CD4-positive, alpha-beta T cell treated with Interleukin-12 subunit alpha and Interleukin-12 subunit beta, for 1 hour (primary cell): ENCODE measurements around the gene DUSP10.

Source experiments
- DNase-seq: peaks from one replicate; pipeline ENCODE4 v3.0.0-alpha.2; 2020

Gene DUSP10

DNA sequence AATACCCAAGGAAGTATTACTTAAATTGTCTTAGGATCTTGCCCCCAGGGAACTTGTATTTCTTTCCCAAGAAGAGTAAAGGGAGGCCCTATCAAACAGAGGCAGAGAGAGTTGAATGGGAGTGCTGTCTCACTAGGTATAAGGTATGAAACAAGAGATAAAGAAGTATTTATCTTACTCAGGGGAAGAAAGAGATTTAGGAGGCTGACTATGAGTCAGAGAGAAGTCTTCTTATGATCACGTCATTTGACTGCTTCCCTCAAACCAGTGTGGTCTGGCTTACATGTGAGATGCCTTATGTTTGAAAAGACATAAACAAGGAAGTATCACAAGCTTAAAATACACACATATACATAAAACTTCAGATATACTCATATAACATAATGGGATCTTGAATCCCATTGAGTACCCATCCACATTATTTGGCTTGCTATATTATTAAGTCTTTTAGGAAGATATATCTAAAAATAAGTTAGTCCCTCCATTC, 29.6 kb downstream of the DUSP10 start:
- DNase-seq, result peak; percentile 70

DNA sequence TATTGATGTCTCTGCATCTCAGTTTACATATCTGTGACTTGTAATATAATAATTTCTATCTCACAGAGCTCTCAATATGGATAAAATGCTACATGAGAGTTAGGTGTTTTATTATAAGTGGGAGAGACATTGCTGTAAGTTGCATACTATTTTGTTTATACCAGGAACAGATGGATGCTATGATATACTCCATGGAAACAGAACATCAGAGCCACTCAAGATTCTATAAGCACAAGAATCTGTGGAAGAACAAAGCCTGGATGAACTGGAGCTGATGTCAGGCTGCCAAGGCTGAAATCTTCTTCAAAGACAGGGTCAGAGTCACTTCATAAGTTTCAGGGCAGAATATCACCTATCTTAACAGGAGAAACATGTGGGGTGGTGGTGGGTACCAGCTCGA, 30.2 kb downstream of the DUSP10 start:
- DNase-seq, result no peak

DNA sequence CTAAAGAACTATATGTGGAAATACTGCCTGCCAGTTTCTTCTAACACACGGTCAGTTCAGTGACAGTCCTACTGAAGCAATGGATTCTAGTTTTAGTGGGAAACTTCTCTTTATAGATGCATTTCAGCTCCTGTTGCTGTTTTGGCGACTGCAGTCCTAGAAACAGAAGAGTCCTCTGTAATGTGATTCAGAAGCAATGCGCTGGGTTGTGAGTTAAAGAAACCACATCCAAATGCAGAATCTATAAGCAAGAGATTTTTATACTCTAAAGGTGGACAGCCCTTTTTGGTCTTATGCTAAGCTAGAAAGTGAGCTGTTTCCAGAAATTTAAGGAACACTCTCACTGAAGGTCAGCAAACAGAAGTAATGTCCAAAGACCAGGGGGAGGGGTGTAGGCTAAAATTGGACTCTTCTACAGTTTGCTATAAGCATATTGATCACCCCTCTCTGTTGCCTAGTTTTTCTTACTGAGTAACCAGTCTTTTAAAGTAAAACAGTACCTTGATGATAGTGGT, 30.8 kb downstream of the DUSP10 start:
- no peak for DNase-seq

DNA sequence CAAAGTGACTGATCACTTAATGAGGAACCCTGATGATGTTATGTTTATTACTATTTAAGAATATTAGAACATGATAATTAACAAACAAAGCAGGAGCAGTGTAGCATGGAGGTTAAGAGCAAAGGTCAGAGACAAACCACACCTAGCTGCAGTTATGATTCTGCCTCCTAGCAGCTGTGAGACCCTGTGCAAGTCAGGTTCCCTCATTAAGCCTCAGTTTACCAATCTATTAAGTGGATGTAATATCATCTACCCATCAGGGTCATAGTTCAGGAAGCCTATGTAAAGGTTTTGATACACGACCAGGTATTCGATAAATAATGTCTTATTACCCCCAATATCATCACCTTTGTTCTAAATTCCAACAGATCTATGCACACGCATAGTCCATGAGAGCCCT, 32.0 kb downstream of the DUSP10 start:
- DNase-seq, result no peak

DNA sequence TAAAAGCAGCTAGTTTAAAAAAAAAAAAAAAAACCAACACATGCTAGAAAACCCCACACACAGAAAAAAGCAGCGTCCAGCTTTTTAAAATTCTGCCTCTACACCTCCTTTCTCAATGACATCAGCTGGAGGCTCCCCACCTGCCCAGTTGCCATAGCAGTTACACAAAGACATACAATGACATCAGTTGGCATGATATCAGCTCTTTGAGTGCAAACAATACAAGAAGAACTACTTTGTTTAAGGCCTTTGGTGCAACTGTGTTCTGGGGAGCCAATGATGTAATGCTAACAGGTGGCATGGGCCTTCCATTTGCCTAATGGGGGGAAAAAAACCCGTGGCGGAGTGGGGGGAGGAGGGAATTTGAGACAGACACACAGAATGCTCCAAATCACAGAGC, 32.9 kb downstream of the DUSP10 start:
- DNase-seq, result peak; percentile 79

DNA sequence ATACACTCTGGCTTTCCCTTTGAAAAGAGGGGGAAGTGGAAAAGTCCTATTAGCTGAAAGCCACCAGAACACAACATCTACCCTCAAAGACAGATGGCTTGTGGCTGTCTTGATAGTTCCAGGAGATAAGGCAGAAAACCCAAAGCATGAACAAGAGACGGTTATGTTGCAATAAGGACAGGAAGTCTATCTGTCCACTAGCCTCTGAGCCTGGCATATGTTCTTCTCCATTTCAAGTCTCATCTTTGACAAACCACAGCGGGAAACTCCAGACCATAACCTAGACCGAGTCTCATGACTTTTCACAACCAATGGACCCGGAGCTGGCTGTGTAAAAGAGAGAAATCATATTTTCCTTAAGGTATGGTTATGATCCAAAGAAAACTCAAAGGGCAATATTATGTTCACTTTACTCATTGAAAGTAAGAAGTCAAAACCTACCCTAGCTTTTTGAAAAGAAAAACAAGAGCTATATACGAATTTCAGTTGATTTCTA, 33.8 kb downstream of the DUSP10 start:
- DNase-seq, result peak; percentile 78

DNA sequence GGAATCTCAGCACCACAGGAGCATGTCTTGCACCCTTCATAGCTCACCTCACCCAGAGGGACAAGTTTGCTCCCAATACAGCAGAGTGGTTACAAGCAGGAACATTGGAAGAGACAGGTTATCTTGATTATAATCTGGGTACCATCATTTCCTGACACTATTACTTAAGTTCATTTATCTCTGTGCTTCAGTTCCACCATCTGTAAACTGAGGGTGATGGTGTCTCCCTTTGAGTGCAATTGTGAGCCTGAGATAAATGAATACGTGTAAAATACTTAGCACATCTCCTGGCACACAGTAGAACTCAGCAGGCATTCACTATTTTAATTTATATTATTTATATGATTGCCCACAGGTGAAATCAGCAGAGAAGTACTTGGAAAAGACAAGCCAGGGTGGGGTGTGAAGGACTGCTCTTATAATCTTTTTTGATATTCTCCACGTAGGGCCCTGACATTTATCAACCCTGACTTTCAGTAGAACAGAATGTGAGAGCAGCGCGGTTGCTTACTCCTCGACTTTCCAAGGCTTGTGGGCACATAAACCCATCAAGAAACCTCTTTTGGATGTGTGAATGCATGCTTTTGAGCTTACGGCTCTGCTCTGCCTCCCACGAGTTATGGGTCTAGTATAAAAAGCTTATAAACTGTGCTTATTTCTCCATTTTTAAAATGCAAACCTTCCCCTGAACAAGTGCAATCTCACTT, 34.9 kb downstream of the DUSP10 start:
- DNase-seq, result no peak

DNA sequence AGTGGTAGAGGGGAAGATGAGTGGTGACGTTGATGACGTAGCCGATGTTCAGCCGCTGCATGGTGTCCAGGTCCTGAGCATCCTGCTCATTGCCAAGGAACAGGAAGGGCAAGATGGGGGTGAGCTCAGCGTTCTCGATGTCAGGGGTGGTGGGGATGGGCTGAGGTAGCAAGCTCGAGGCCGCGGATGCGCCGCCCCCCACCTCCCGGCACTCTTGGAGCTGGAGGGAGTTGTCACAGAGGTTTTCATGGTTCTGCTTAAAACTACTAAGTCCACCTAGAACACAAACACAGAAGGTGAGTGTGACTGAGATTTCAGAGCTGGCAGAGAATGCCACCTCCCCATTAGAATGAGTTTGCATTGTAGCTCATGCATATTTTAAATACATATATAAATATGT, 35.7 kb downstream of the DUSP10 start:
- no peak for DNase-seq

DNA sequence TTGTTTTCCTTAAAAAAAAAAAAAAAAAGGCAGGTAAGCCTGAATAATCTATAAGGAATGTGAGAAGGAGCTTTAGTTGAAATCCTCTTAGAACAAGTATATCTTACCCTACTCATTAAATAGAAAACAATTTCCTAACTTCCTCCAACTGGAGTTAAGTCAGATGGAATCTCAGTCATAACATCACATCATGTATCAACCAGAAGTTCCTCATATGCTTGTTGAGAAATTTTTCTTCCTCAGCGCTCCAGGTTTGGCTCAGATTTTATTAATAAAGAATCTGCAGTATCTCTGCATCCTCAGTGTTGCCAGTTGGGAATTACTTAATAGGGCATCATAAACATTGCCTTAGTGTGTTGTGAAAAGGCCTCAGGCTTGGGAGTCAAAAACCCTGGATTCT, 37.6 kb downstream of the DUSP10 start:
- DNase-seq, result no peak

DNA sequence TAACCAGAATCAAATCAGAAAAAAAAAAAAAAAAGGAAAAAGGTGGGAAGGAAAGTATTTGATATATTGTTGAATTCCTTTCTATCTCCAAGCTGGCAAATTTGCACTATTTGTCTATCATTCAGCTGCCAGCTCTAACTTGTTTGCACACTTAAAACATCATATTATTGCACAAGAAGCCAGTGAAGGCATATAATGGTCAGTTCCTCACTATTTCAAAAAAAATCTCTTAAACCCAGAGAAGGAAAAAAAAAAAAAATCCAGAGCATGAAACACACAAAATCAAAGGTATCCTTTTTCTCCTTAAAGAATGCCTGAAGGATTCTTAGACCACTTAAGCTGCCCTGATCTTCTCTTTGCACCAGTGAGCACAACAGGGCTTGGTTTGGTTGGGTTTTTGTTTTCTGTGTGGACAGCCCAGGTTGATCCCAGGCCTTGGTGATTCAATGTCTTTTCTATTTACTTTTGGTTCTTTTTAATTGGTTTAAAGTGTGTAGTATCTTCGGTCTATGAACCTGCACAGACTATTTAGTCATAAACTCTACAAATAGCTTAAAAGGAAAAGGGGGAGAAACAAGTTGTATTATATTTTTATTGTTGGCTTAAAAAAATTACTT, 40.2 kb downstream of the DUSP10 start:
- no peak for DNase-seq

DNA sequence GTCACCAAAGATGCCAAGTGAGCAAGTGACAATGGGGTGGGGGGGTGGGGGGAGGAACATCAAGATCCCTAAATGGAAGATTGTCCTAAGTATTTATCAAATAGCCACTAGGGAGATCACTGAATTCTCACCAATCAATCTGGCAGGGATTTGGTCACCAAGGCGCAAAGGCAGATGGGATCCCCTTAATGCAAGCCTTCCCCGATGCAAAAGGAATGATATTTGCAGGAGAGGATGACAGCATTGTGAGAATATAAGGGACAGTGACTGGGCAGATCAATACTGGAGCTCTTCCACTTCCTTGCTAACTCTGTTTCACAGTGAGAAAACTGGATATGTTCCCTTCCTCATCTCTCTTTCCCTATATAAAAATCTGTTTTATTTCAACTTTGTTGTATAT, 40.9 kb downstream of the DUSP10 start:
- no peak for DNase-seq

DNA sequence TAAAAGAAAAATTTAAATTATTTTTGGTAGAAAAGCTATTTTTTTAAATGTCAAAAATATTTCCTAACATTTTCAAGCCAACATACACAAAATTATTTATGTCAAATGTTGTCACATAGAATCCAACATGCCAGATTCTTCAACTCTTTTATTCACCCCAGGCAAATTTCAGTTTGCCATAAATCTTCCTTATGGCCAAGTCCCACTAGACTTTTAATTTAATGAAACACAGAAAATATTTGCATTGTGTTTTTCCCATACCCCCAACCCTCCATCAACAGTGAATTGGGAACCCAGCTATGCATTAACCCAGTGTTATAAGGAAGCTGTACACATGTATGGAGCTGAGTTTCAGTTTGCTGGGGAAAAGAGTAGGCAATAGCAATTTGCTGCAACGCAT, 41.4 kb downstream of the DUSP10 start:
- no peak for DNase-seq

DNA sequence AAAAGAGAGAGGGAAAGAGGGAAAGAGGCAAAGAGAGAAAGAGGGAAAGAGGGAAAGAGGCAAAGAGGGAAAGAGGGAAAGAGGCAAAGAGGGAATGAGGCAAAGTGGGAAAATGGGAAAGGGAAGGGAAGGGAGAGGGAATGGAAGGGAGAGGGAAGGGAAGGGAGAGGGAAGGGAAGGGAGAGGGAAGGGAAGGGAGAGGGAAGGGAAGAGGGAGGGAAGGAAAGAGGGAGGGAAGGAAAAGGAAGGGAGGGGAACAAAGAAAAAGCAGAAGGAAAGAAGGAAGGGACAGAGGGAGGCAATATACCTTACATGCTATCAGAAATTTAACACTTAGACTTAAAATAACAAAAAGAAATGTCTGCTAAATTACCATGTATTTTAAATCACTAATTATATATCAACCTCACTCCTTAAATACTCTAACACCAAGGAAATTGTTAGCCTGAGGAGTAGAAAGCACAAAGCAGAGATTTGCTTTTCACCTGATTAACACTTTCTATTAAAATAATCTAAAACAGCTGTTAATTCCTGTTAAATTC, 41.8 kb downstream of the DUSP10 start:
- no peak for DNase-seq

DNA sequence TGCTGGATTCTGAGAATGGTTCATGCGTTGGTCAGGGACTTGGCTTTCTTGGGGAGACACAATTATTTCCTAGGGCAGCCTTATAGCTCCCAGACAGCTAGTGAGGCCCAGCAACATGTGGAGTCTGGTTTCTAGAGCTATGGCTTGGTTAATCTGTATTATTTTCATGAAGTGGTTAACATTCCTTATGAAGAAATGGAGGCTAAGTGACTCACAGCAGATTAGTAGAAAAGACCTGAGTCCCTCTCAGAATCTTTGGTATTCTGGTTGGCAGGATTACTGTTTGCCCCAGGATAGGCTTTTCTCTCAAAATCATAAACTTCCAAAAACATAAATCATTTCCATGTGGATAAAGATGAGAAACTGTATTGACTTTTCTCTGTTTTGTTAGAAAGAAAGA, 42.3 kb downstream of the DUSP10 start:
- no peak for DNase-seq

DNA sequence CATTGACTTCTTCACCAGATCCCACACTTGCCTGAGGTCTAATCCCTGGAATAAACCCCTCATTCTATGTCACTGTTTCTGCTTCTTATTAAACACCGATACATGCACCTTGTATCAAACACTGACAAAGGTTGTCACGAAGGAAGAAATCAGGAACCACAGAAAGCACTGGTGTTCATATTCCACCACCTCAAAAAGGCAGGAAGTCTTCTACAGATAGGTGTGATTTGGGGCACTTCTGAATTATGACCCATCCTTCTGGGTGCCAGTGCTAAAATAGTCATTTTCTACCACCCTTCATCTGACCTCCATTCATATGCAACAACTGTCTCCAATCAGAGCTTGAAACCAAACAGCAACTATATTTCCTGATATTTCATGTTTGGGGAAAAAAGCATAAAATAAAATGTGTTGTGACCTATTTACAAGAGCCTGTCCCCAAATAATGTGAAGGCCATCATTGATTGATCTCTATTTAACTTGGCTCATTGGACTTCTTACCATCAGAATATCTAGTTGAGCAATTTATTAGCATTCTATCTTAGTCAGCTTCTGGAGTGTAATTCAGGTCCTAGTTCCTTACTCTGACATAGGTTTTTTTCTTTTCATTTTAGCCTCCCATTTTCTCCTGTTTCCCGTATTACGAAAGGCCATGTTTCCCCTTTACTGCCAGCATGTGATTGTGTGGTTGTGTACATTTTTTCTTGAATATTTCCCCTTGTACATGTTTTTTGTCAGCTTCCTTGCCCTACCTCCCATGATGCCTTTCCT, 43.1 kb downstream of the DUSP10 start:
- no peak for DNase-seq

DNA sequence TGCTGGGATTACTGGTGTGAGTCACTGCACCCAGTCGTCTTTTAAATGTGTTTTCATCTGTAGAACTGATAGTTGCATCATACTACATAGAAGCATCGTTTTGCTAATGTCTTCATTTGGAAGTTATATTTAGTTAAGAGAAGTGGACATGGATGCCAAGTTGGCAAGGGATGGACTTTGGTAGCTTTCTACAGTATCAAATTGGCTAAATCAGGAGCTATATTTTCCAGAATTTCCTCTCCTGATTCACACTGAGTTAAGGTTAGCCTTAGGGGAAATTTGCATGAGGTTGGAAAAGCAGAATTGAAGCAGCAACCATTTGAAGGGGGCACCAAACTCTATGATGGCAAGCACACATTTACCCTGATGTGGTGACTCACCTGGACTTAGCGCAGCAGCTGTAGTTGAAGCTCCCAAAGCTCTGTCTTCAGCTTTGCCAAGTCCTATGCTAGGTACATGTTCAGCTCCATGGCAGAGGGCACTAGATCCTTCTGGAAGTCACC, 43.9 kb downstream of the DUSP10 start:
- DNase-seq, result no peak

DNA sequence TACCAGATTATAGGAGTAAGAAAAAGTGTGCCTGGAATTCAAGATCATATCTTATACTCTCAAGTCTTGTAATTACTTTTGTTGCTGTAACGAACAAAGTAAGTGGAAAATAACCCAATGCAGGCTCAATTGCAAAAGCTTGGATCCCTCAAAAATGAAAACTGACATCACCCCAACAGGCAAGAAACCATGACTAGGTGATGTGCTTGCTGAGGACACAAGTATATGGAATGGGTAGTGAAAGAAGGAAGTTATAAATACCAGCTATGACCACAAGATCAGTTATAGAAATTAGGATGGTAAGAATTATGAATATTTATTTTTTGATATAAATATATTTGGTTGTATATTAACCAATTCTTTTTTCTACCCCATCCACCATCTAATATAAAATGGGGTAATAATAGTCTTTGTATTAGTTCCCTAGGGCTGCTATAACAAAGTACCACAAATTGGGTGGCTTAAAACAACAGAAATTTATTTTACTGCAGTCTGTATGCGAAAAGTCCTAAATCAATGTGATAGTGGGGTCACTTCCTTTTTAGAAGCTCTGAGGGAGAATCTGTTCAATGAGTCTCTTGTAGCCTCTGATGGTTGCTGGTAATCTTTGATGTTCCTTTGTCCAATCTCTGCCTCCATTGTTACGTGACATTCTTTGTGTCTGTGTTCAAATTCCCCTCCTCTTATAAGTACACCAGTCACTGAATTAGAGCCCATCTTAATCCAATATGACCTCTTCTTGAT, 45.0 kb downstream of the DUSP10 start:
- no peak for DNase-seq

DNA sequence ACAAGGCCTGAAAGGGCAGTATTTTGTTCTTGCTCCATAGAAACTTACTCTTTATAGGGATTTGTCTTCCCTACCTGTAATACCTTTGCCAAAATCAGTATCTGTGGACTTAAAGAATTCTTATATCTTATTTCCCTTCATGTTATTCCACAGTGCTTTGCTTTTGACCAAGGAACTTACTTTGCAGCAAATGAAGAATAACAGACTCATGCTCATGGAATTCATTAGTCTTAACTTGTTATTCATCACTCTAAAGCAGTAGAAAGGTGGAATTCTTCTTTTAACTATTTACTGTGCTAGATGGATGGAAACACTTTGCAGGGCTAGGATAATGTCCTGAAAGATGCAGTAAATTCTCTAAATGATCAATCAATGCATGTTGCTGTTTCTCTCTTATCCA, 45.9 kb downstream of the DUSP10 start:
- no peak for DNase-seq

DNA sequence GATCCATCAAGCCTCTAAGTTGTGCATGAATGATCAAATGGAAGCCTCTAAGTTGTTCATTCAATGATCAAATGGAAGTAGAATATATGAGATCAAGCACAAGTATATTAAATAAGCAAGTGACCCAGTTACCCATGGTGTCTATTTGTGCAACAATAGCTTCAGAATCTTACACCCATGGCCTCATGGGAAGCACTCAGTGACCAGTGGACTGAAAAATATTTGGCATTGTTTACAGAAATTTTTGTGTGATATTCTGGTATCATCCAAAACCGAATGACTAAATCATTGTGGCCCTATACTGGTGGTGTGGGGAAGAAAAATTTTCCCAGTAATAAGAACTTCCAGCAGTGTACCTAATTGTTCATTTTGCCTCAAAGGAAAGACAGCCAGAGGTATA, 46.6 kb downstream of the DUSP10 start:
- DNase-seq, result no peak

DNA sequence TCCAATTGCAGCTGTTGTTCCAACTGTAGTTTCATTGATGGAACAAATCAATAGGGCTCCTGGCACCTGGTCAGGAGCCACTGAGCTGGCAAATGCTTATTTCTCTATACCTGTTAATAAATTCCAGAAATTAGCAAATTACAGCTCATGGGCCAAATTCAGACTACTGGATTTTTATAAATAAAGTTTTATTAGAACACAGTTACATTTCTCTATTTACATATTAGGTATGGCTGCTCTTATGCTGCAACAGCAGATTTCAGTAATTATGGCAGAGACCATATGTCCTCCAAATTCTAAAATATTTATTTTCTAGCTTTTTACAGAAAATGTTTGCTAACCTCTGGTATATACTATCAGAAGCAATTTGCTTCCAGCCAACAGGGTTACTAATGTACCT, 47.8 kb downstream of the DUSP10 start:
- no peak for DNase-seq

DNA sequence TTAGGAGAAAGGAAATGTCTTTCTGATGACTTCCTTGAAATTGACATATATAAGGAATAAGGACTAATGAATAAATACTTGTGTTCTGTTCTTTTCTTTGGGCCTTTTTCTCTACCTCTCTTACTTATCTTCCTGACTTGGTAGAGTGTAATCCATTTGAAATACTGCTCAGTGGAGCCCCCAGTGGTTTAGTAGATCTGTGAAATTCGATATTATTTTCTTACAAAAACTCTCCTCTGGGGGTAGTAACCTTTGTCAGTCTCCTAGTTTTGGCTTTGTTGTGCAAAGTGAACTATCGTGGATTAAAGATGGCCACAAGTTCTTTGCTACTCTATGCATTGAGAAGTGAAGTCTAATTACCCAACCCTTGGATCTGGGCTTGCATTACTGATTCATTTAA, 48.8 kb downstream of the DUSP10 start:
- DNase-seq, result no peak

DNA sequence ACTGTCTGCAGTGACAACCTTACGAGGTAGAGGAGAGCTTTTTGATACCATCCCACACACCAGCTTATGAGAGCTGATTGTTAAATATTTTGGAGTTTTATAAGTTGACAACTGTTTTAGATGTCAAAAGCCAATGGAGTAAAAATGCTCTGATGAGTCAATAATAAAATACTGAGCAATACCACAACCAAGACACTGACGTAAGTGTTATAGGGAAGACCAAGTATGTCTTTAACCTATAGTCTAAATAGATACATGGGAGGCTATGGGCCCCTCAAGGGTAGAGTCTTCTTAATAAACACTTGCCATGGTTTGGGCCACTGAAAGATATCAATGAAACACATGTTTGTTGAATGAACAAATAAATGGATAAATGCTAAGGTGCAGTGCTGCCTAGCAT, 49.2 kb downstream of the DUSP10 start:
- no peak for DNase-seq
